ENCODE data around the gene CDH24.
A peak's percentile ranks its signal among the peaks of the same experiment; 100 is the strongest.

CDH24 gene, protein sequence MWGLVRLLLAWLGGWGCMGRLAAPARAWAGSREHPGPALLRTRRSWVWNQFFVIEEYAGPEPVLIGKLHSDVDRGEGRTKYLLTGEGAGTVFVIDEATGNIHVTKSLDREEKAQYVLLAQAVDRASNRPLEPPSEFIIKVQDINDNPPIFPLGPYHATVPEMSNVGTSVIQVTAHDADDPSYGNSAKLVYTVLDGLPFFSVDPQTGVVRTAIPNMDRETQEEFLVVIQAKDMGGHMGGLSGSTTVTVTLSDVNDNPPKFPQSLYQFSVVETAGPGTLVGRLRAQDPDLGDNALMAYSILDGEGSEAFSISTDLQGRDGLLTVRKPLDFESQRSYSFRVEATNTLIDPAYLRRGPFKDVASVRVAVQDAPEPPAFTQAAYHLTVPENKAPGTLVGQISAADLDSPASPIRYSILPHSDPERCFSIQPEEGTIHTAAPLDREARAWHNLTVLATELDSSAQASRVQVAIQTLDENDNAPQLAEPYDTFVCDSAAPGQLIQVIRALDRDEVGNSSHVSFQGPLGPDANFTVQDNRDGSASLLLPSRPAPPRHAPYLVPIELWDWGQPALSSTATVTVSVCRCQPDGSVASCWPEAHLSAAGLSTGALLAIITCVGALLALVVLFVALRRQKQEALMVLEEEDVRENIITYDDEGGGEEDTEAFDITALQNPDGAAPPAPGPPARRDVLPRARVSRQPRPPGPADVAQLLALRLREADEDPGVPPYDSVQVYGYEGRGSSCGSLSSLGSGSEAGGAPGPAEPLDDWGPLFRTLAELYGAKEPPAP

DNA sequence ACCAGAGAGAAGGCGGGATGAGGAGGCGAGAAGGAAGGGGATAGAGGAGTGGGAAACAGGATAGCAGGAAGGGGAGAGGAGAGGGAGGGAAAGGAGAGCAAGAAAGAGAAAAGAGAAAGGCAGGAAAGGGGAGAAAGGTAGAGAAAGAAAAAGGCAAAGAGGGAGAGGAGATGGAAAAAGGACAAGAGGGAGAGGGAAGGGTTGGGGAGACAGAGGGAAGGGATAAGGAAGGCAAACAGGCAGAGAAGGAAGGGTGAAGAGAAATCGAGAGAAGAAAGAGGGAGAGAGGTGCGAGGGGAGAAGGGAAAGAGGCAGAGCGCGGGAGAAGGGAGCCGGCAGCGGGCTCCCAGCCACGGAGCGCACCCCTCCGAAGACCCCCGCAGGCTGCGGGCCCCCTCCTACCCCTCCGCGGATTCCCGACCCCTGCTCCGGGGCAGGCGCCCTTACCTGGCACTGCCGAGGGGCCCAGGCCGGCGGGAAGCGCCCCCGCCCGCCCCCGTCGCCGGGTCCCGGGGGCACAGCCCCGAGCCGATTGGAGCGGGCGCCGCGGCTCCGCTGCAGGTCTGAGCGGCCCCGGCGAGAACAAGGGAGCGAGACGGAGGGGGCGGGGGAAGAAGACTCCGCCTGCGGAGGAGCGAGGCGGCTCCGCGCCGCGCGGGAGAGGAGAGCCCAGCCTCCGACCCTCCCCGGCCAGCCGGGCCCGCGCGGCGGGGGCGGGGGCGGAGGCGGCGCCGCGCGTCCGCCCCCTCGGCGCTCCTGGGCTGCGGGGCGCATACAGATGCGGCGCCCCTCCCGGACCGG lies at the start of gene CDH24:
CDH24 (minus strand) TSS at position 565 of the 801 bp plus-strand sequence. CDS start 1,787 bp downstream, outside the sequence.
- peak; percentile 63 for DNase-seq

DNA sequence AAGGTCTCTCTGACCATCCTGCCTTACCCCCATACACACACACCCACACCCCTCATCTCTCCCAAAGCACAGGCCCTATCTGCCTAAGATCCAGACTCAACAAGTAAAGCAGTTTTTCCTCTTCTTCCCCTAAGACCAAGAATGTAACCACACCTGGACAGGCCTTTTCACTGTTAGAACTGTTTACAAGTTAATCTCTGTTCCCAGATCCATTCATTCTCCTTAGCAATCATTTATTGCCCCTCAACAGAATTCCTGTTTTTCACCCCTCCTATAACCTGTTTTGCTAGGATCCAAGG lies 49.4 kb upstream of the CDH24 start:
- DNase-seq, result no peak

DNA sequence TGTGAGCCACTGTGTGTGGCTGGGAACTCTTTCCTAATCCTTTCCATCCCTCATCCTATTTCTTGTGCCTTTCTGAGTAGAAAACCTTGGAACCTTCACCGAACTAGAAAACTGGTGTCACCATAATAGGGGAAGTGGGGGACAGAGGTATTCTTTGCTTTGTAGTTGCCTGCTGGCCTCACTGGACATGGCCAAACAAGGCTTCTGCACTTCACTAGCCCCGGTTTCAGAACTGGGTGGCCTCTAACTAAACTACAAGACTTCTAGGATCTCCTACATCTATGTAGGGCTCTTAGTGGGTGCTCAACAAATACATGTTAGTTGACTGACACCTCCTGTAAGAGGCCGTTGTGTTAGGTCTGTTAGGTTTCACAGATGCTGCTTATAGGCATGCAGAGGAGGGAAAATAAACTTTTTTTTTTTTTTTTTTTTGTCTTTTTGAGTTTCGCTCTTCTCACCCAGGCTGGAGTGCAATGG lies 48.1 kb upstream of the CDH24 start:
- DNase-seq, result no peak

DNA sequence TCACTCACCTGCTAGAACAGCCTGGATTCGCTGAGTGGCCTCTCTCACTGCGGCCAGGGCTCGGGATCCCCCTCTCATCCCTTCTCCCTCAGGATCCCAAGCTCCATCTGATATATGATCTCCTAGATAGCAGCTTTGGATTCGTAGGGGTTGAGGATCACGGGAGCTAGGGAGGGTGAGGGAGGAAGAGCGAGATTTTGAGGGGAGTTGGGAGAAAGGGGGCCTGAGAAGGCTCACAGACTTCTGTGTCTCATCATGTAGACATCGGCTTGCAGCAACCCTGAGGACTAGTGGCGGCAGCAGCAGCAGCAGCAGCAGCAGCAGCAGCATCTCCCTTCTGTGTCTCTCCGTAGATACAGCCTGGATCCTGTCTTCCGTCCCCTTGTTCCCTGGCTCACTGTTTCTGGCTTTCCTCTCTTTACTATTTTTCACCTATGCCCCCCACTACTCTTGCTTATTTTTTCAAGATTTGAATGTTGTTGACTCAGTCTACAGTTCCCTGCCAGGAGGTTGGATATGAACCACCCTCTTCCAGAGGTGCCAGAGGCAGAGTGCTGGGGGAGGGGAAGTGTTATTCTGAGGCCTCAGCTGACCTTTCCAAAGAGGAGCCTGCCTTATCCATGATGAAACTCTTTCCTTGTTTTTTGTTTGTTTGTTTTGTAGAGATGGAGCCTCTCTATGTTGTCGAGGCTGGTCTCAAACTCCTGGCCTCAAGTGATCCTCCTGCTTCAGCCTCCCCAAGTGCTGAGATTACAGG lies 47.4 kb upstream of the CDH24 start, which contains the start of gene CIROP:
CIROP (minus strand) TSS at position 399 of the 757 bp plus-strand sequence; CDS start at position 330, 69 bp downstream.
- DNase-seq, result no peak

DNA sequence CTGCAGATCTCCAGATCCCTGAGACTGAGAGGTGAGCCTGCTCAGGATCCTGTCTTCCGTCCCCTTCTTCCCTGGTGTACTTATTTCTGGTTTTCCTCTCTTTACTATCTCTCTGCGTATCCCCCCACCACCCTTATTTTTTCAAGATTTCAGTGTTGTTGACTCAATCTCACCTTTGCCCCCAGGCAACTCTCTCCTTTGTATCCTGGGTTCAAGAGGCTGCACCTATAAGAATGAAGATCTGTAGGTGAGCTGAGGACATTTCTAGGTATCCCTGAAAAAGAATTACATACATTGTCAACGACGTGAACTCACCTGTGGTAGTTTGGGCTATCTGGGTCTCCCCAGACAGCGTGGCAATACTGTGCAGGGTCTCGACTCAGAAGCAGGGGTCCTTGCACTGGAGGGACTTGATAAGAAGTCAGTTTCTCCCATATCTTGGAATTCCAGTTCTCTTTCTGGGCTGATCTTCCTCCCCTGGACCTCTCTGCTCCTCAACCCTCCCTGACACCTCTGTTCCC lies 46.8 kb upstream of the CDH24 start:
- no peak for DNase-seq

DNA sequence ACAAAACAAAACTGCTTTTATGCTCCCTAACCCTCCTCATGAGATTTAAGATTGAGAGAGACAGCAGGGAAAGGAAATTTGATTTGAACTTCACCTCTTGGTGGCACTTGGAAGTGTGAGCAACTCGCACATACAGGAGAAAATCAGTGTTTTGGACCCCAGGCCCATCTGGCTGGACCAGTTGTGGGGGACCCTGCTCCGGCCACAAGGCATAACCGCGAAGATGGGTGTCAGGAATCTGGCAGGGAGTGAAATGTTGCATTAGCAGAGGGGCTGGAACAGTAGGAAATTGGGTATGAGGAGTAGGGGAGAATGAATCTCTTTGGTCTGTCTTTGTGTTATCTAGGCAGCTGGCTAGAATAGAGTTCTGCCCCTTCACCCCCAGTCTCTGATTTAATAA lies 46.3 kb upstream of the CDH24 start:
- DNase-seq, result no peak

DNA sequence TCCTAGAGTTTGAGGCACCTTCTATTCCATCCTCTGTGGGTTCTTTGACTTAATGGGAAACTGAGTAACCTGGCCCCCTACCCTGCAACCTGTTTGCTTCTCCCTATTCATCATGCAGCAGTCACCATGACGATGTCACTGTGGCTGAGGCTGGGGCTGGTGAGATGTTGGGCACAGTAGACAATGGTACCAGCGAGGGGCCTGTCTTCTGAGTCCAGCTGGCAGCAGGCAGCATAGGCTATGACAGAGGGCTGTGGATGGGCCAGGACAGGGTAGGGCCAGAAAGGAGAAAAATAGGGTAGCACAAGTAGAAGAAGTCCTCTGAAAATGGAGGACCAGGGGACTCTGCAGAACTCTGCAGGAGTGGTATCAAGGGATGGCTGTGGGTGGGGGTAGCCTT lies 45.5 kb upstream of the CDH24 start:
- DNase-seq, result no peak

DNA sequence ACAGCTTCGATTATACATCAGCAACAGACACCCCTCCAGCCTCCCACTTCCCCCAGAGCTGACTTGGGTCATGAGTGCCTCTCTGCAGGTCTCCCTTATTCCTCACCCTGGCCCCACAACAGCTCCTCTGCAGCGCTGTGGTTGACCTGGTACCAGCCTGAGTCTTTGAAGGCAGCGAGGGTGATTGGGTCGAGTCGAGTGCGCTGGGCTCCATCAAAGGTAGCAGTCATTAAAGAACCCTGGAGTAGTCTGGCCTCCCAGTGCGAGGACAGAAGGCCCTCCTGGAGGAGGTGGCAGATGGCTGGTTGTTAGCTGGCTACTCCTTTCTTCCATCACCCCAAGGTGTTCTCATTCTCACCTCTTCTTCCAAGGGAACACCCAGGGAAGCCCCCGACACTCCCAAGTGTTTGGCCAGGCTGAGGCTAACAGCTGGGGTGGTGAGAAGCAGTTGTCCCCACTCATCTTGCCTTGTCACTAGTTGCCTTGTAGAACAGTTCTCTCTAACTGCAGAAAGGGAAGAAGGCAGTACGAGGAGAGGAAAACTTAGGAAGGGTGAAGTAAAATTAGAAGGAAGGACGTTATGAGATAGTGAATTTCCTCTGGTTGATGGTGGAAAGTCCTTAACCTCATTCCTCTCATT lies 44.8 kb upstream of the CDH24 start:
- no peak for DNase-seq

DNA sequence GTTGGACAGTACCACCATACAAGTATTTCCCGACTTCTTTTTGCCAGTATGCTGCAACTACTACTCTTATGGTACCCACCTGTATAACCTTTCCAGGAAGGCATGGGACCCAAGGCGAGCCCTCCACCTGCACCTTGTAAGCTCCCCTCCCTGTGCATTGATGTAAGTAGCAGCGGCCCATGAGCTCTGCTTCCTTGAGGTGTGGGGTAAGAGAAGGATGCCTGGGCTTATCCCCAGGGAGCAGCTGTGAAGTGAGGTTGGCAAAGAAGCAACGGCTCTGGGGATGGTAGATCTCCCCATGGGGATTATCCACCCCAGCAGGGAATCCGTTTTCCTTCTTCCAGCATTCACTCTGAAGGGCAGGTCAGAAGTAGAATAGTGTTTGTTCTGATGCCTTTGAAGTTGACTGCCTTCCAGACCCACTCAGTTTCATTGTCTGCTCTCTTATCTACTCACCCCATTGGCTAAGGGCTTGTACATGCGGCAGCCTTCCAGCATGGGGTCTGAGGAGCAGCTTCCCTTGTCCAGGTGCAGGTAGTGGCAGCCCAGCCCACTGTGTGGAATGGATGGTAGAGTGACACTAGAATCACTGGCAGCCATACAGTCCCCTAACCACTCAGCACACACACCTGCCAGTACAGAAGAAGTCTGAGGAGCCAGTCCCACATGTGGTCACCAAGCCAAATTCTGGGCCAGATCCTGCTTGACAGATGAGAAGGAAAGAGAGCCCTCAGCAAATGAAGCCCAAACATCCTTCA lies 44.1 kb upstream of the CDH24 start:
- no peak for DNase-seq

DNA sequence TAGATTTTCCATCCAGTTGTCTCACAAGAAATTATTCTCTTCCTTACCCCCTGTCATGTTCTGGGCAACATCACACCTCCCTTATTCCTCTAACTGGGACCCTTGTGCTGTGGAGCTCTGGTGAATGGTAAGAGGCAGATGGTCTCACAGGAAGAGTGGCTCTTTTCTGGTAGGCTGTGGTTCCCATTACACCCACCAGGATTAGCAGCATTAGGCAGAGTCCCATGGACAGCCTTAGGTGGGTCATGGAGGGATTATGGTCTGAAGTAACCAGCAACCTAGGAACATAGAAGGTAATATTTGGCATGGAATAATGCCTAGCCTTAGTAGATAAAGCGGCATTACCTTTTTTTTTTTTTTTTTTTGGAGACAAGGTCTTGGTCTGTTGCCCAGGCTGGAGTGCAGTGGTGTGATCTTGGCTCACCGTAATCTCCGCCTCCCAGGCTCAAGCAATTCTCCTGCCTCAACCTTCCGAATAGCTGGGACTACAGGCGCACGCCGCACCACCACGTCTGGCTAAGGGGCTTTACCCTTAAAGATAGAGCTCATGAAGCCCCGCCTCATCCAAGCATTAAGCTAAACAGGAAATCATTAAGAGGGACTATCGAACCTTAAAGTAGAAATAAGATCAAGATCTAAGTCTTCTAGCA lies 42.0 kb upstream of the CDH24 start:
- DNase-seq, result no peak

DNA sequence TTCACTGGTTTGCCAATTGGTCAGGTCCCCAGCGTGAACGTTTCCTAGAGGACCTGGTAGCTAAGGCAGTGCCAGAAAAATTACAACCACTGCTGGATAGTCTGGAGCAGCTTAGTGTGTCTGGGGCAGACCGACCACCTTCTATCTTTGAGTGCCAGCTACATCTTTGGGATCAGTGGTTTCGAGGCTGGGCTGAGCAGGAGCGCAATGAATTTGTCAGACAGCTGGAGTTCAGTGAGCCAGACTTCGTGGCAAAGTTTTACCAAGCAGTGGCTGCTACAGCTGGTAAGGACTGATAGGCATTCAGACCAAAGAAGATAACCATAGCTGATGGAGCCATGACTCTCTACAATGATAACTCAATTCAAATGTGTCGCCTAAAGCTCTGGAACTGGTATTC lies 40.5 kb upstream of the CDH24 start:
- DNase-seq, result no peak

DNA sequence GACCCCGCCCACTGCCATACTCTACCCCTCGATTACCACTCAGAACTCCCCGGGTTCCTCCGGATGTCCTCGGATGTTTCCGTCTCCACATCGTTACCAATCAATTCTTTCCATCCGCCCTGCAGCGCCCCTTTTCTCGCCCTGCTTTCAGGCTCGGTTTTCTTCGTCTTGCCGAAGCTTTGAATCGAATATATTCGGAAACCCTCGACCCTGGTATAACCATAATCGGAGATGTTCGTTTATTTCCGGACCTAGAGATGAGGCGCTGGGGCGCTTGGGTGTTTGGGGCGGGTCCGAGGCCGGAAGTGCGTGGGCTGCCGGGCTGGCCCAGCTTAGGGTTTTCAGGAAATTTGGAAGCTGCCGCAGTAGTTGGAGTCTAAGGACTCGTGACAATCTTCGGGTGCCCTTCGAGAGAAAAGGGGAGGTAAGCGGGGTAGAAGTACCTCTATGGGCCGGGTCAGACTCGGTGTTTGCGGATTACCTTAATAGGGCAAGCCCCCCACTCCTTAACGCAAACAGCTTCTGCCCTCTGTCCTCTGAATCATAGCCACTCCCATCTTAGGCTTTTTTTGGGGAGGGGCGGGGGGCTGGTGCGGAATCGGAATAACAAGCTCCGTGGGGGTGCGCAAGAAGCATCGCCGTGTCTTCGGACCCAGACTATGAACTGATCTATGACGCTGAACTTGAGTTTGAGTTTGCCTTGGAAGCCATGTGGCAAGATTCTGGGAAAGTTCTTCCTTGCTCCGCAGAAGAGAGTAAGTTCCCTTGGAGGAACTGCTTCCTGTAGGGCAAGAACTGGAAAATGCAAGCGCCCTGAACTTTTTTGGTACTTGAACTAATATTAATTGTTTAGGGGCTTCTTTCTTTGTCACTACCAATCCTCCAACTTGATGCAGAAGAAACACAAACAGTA lies 38.1 kb upstream of the CDH24 start, which contains the start of gene C14orf119:
C14orf119 (plus strand) TSS at position 310 of the 913 bp plus-strand sequence. CDS start 2,154 bp downstream, outside the sequence.
- DNase-seq, result peak; percentile 99

DNA sequence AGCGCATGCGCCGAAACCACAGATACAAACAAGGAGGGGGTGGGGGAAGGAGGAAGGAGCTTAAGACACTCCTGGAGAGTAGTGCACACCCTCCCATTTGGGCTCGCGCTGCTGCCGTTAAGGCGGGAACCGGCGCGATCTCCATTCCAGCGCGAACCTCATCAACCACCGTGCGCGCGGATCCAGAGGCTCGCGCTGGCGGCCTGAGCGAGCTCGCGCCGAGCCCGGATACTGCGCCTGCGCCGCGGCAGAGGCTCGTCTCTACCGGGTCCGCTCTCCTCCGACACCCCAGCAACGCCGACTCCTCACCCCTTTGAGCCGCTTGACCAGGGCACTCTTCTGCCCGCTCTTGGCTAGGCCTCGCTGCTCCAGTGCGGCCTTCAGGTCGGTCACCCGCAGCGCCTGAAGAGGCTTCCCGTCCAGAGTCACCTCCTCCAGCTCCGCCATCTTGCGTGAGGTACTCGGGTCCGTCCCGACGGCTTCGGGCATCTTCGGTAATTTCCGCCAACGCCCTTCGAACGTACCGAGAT lies 37.4 kb upstream of the CDH24 start, which contains the start of gene ACIN1:
ACIN1 (minus strand) TSS at position 471 of the 530 bp plus-strand sequence; CDS start at position 447, 24 bp downstream.
- peak; percentile 47 for DNase-seq

DNA sequence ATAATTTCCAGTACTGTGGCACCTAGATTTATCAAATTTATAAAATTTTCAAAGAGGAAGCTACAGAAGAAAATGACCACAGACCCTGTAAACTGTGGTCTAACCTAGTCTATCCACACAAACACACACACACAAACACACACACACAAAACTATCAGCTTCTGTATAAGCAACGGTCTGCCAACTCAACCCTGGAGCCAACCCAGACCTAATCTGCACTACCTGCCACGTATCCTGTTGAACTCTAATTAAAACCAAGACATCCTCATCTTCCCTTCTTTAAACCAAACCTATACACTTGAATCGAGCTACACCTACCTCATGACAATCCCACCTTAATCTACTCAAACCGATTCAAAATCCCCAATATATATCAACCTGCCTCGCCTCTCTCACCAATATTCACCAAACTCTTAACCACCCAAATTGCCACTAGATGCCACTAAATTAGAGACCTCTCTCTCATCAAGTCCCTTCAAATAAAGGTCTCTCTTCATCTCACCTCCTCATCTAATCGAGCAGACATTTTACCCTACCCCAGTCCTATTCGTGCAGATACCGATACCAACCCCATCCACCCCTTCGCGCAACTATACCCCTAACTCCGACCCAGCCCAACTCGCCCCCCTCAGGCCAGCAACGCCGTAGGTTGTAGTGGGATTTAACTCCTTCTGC lies 36.8 kb upstream of the CDH24 start:
- DNase-seq, result no peak

DNA sequence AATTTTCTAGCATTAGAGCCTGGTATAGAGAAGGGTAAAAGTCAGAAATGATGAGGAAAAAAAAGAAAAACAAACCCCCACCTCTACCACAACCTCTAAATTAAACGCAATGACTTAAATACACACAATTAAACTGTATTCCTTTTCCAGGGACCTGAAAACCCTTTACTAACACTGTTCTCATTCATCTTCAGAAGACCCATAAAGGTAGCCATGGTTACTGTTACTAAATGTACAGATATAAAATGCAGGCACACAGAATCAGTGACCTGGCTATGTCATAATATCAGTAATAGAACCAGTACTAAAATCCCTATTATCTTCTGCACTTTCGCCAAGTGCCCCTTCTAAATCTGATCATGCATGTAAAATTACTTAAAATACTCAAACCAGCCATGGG lies 36.2 kb upstream of the CDH24 start:
- no peak for DNase-seq

DNA sequence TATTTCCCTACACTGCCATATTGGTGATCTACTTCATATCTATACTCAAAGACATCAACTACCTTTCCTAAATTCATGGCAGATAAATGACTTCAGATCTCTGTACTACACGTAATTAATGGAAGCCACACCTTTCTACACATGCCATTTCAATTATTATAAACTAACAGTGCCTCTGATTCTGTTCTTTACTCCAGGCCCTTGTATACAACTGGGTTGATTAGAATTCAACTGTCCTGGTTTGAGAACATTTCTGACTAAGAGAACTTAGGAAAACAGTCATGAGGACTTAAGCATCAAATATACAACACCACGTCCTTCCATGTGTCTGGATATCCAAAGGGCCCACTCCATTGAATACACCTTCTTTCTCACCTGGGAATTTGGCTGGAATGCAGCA lies 35.8 kb upstream of the CDH24 start:
- DNase-seq, result no peak

DNA sequence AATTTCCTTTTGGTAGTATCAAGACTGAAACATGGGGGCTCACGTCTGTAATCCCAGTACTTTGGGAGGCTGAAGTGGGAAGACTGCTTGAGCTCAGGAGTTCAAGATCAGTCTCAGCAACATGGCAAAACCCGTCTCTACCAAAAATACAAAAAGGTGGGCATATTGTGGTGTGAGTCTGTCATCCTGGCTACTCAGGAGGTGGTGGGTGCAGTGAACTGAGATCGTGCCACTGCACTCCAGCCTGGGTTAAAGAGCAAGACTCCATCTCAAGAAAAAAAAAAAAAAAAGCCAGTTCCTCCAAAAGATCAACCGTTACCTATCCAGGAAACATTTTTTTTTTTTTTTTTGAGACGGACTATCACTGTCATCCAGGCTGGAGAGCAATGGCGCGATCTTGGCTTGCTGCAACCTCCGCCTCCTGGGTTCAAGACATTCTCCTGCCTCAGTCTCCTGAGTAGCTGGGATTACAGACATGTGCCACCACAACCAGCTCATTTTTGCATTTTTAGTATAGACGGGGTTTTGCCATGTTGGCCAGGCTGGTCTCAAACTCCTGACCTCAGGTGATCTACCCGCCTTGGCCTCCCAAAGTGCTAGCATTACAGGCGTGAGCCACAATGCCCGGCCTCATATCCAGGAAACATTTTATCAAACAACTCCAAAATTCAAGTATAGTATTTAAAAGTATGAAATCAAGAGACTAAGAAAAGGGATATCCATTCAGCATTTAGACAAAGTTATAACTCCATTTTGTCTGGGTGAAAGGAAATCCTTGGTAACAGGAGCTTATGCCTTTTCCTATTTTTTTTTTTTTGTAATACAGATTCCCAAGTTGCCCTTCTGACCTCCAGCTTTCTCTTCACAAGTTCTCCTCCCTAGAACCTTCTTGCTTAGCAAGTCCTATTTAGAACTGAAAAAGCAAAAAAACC lies 34.2 kb upstream of the CDH24 start:
- no peak for DNase-seq

Measured in activated T-cell treated with anti-CD3 and anti-CD28 coated beads for 4 hours (primary cell).